GM23338 (cell line): ENCODE data around the gene HCK.

ENCODE experiments used
- CREB1 ChIP-seq: fragments of 250-450 bp; sonication (Bioruptor Pico); IDR thresholded peaks from 2 replicates; pipeline ENCODE4 v1.5.0; 2020; ENCODE audit warnings: low read depth, mild to moderate bottlenecking, moderate library complexity
- EZH2 ChIP-seq: fragments of 200-600 bp; sonication (generic); IDR thresholded peaks from one replicate; pipeline ENCODE4 v1.8.0; 2017; ENCODE audit warnings: antibody characterized with exemption, mild to moderate bottlenecking, low read depth; ENCODE audit not compliant: unreplicated experiment
- EZH2phosphoT487 ChIP-seq: fragments of 200-600 bp; sonication (generic); IDR thresholded peaks from one replicate; pipeline ENCODE4 v1.8.1; 2018; ENCODE audit warnings: antibody characterized with exemption; ENCODE audit not compliant: unreplicated experiment
- JUNB ChIP-seq: IDR thresholded peaks from one replicate; pipeline ENCODE4 v1.6.1; 2016; ENCODE audit warnings: antibody characterized with exemption; ENCODE audit not compliant: unreplicated experiment
- POLR2AphosphoS5 ChIP-seq: IDR thresholded peaks from 2 replicates; pipeline ENCODE4 v1.6.1; 2016; ENCODE audit warnings: antibody characterized with exemption, low read depth
- ZNF114 ChIP-seq: fragments of 250-450 bp; sonication (Bioruptor Pico); IDR thresholded peaks from 2 replicates; pipeline ENCODE4 v1.5.0; 2020; ENCODE audit warnings: mild to moderate bottlenecking, moderate library complexity
- ZNF331 ChIP-seq: fragments of 250-450 bp; sonication (Bioruptor Pico); IDR thresholded peaks from 2 replicates; pipeline ENCODE4 v1.5.0; 2020; ENCODE audit warnings: low read depth, mild to moderate bottlenecking, moderate library complexity
- TF ChIP-seq, protein P1 (sequence below), 2 experiments: fragments of 200-600 bp in 1 of 2; sonication (generic) in 1 of 2; conservative IDR thresholded peaks; 2 replicates each; pipeline versions ENCODE4 v1.5.1 to v1.6.1; 2016 to 2017; ENCODE audit warnings: antibody characterized with exemption in 2 of 2, low read depth in 2 of 2, mild to moderate bottlenecking in 2 of 2, moderate library complexity in 1 of 2
- TF ChIP-seq, protein P2 (sequence below): IDR thresholded peaks from 2 replicates; pipeline ENCODE4 v1.6.1; 2016; ENCODE audit warnings: antibody characterized with exemption
- TF ChIP-seq, protein P3 (sequence below): IDR thresholded peaks from one replicate; pipeline ENCODE4 v1.6.1; 2018; ENCODE audit warnings: antibody characterized with exemption; ENCODE audit not compliant: unreplicated experiment

DNA sequence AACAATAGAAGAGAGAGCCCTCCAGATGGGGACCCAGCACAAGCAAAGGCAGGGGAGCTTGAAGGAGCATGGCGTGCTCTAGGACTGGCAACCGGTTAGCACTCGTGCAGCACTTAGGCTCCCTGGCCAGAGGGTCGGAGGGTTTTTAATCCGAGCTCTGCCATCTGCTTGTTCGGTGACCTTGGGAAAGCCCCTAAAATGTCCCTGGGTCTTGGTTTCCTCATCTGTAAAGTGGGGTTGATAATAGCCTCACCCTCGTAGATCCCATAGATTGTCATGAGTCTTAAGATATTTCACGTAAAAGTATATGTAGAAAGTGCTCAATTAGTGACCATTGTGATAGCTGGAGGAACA, 16.6 kb upstream of the HCK start:
- TF ChIP-seq, protein P1, sequence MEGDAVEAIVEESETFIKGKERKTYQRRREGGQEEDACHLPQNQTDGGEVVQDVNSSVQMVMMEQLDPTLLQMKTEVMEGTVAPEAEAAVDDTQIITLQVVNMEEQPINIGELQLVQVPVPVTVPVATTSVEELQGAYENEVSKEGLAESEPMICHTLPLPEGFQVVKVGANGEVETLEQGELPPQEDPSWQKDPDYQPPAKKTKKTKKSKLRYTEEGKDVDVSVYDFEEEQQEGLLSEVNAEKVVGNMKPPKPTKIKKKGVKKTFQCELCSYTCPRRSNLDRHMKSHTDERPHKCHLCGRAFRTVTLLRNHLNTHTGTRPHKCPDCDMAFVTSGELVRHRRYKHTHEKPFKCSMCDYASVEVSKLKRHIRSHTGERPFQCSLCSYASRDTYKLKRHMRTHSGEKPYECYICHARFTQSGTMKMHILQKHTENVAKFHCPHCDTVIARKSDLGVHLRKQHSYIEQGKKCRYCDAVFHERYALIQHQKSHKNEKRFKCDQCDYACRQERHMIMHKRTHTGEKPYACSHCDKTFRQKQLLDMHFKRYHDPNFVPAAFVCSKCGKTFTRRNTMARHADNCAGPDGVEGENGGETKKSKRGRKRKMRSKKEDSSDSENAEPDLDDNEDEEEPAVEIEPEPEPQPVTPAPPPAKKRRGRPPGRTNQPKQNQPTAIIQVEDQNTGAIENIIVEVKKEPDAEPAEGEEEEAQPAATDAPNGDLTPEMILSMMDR (conservative IDR thresholded peaks at IDR 0.05; ENCODE audit: low read depth in 2 of 2) = no peak
- TF ChIP-seq POLR2AphosphoS5 = no peak
- no peak for TF ChIP-seq EZH2
- TF ChIP-seq EZH2phosphoT487 = no peak
- TF ChIP-seq, protein P2, sequence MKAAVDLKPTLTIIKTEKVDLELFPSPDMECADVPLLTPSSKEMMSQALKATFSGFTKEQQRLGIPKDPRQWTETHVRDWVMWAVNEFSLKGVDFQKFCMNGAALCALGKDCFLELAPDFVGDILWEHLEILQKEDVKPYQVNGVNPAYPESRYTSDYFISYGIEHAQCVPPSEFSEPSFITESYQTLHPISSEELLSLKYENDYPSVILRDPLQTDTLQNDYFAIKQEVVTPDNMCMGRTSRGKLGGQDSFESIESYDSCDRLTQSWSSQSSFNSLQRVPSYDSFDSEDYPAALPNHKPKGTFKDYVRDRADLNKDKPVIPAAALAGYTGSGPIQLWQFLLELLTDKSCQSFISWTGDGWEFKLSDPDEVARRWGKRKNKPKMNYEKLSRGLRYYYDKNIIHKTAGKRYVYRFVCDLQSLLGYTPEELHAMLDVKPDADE = no peak
- TF ChIP-seq, protein P3, sequence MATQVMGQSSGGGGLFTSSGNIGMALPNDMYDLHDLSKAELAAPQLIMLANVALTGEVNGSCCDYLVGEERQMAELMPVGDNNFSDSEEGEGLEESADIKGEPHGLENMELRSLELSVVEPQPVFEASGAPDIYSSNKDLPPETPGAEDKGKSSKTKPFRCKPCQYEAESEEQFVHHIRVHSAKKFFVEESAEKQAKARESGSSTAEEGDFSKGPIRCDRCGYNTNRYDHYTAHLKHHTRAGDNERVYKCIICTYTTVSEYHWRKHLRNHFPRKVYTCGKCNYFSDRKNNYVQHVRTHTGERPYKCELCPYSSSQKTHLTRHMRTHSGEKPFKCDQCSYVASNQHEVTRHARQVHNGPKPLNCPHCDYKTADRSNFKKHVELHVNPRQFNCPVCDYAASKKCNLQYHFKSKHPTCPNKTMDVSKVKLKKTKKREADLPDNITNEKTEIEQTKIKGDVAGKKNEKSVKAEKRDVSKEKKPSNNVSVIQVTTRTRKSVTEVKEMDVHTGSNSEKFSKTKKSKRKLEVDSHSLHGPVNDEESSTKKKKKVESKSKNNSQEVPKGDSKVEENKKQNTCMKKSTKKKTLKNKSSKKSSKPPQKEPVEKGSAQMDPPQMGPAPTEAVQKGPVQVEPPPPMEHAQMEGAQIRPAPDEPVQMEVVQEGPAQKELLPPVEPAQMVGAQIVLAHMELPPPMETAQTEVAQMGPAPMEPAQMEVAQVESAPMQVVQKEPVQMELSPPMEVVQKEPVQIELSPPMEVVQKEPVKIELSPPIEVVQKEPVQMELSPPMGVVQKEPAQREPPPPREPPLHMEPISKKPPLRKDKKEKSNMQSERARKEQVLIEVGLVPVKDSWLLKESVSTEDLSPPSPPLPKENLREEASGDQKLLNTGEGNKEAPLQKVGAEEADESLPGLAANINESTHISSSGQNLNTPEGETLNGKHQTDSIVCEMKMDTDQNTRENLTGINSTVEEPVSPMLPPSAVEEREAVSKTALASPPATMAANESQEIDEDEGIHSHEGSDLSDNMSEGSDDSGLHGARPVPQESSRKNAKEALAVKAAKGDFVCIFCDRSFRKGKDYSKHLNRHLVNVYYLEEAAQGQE = no peak
- TF ChIP-seq JUNB = no peak
- TF ChIP-seq CREB1 (CRISPR knock-in tag) = no peak
- TF ChIP-seq ZNF331 (CRISPR knock-in tag) = no peak
- no peak for TF ChIP-seq ZNF114 (CRISPR knock-in tag)
